Measurements from ENCODE around the gene A2ML1. TPM values are rescaled to one million over a fixed set of nuclear protein-coding genes. Genes with fewer than 3 reads are reported as not detected.
"Not testable (repeated sequence)": the region's sequence is repeated elsewhere in the genome, so short reads cannot be mapped to it uniquely, and the experiment has no call there.

Gene A2ML1
- total and polyA plus RNA-seq, 2 donors = 1.8 to 30.0 TPM

DNA sequence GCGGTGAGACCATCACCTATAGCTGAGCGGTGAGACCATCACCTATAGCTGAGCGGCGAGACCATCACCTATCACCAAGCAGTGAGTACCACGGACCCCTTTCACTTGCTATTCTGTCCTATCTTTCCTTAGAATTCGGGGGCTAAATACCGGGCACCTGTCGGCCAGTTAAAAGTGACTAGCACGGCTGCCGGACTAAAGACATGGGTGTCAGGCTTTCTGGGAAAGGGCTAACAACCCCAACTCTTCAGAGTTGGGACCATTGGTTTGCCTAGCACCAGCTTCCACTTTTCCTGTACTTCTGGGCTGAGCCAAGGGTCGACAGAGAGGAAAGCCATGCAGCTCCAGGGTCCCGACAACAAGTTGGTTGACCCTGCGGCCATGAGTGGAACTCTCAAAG lies 33.7 kb upstream of the A2ML1 start:
- not testable (repeated sequence) for H3K27me3 ChIP-seq (ENCODE audit: control insufficient read depth in 2 of 2, insufficient read depth in 1 of 2, low read length in 1 of 2); H3K36me3 ChIP-seq (ENCODE audit: control insufficient read depth in 2 of 2, insufficient read depth in 2 of 2, low read length in 1 of 2); H3K9me3 ChIP-seq (ENCODE audit: control insufficient read depth in 2 of 2, insufficient read depth in 1 of 2, low read length in 1 of 2); H3K4me1 ChIP-seq (ENCODE audit: control insufficient read depth in 2 of 2, insufficient read depth in 2 of 2, low read length in 2 of 2); DNase-seq (ENCODE audit: low read depth in 6 of 9, low spot score in 9 of 9); H3K27ac ChIP-seq (ENCODE audit: low read depth in 1 of 2, low read length in 1 of 2)
- peak overlapping the region in 1 of 2 donors; percentile 13 for H3K4me3 ChIP-seq (ENCODE audit: low read length in 2 of 2)
- 75% methylated on average over 13 of the region's 13 CpGs for WGBS

DNA sequence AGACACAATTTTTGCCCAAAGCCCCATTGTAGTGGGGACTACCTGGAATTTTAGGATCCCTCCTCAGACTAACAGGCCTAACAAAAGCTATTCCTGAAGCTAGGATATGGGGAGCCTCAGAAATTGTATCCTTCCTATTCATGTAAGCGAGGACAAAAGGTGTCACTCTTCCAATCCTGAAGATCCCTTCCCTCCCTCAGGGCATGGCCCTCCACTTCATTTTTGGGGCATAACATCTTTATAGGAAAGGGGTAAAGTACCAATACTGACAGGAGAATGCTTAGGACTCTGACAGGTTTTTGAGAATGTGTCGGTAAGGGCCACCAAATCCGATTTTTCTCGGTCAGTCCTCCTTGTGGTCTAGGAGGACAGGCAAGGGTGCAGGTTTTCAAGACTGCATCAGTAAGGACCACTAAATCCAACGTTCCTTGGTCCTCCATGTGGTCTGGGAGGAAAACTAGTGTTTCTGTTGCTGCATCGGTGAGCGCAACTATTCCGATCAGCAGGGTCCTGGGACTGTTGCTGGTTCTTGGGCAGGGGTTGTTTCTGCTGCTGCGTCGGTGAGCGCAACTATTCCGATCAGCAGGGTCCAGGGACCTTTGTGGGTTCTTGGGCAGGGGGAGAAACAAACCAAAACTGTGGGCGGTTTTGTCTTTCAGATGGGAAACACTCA lies 32.9 kb upstream of the A2ML1 start:
- not testable (repeated sequence) for DNase-seq (ENCODE audit: low read depth in 6 of 9, low spot score in 9 of 9)
- WGBS = 94% methylated on average over 13 of the region's 13 CpGs

DNA sequence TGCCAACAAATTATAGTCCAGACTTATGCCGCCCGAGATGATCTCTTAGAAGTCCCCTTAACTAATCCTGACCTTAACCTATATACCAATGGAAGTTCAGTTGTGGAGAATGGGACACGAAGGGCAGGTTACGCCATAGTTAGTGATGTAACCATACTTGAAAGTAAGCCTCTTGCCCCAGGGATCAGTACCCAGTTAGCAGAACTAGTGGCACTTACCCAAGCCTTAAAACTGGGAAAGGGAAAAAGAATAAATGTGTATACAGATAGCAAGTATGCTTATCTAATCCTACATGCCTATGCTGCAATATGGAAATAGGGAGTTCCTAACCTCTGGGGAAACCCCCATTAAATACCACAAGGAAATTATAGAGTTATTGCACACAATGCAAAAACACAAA lies 29.2 kb upstream of the A2ML1 start:
- H3K4me1 ChIP-seq (ENCODE audit: control insufficient read depth in 2 of 2, insufficient read depth in 2 of 2, low read length in 2 of 2); H3K4me3 ChIP-seq (ENCODE audit: low read length in 2 of 2); H3K9me3 ChIP-seq (ENCODE audit: control insufficient read depth in 2 of 2, insufficient read depth in 1 of 2, low read length in 1 of 2); DNase-seq (ENCODE audit: low read depth in 6 of 9, low spot score in 9 of 9); H3K36me3 ChIP-seq (ENCODE audit: control insufficient read depth in 2 of 2, insufficient read depth in 2 of 2, low read length in 1 of 2); H3K27ac ChIP-seq (ENCODE audit: low read depth in 1 of 2, low read length in 1 of 2); H3K27me3 ChIP-seq (ENCODE audit: control insufficient read depth in 2 of 2, insufficient read depth in 1 of 2, low read length in 1 of 2): not testable (repeated sequence)
- WGBS = 98% methylated on average over 4 of the region's 4 CpGs

More for the DNA sequence above, 32.9 kb upstream of the A2ML1 start:
- not testable (repeated sequence) for H3K27me3 ChIP-seq (ENCODE audit: control insufficient read depth in 2 of 2, insufficient read depth in 1 of 2, low read length in 1 of 2); H3K4me3 ChIP-seq (ENCODE audit: low read length in 2 of 2); H3K27ac ChIP-seq (ENCODE audit: low read depth in 1 of 2, low read length in 1 of 2); H3K36me3 ChIP-seq (ENCODE audit: control insufficient read depth in 2 of 2, insufficient read depth in 2 of 2, low read length in 1 of 2); H3K4me1 ChIP-seq (ENCODE audit: control insufficient read depth in 2 of 2, insufficient read depth in 2 of 2, low read length in 2 of 2); H3K9me3 ChIP-seq (ENCODE audit: control insufficient read depth in 2 of 2, insufficient read depth in 1 of 2, low read length in 1 of 2)

DNA sequence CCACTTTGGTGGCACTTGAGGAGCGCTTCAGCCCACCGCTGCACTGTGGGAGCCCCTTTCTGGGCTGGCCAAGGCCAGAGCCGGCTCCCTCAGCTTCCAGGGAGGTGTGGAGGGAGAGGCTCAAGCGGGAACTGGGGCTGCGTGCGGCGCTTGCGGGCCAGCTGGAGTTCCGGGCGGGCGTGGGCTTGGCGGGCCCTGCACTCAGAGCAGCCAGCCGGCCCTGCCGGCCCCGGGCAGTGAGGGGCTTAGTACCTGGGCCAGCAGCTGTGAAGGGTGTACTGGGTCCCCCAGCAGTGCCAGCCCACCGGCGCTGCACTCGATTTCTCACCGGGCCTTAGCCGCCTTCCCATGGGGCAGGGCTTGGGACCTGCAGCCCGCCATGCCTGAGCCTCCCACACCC lies 27.8 kb upstream of the A2ML1 start:
- DNase-seq (ENCODE audit: low read depth in 6 of 9, low spot score in 9 of 9); H3K27ac ChIP-seq (ENCODE audit: low read depth in 1 of 2, low read length in 1 of 2); H3K4me1 ChIP-seq (ENCODE audit: control insufficient read depth in 2 of 2, insufficient read depth in 2 of 2, low read length in 2 of 2); H3K36me3 ChIP-seq (ENCODE audit: control insufficient read depth in 2 of 2, insufficient read depth in 2 of 2, low read length in 1 of 2); H3K27me3 ChIP-seq (ENCODE audit: control insufficient read depth in 2 of 2, insufficient read depth in 1 of 2, low read length in 1 of 2); H3K9me3 ChIP-seq (ENCODE audit: control insufficient read depth in 2 of 2, insufficient read depth in 1 of 2, low read length in 1 of 2); H3K4me3 ChIP-seq (ENCODE audit: low read length in 2 of 2): not testable (repeated sequence)
- 98% methylated on average over 21 of the region's 21 CpGs for WGBS

DNA sequence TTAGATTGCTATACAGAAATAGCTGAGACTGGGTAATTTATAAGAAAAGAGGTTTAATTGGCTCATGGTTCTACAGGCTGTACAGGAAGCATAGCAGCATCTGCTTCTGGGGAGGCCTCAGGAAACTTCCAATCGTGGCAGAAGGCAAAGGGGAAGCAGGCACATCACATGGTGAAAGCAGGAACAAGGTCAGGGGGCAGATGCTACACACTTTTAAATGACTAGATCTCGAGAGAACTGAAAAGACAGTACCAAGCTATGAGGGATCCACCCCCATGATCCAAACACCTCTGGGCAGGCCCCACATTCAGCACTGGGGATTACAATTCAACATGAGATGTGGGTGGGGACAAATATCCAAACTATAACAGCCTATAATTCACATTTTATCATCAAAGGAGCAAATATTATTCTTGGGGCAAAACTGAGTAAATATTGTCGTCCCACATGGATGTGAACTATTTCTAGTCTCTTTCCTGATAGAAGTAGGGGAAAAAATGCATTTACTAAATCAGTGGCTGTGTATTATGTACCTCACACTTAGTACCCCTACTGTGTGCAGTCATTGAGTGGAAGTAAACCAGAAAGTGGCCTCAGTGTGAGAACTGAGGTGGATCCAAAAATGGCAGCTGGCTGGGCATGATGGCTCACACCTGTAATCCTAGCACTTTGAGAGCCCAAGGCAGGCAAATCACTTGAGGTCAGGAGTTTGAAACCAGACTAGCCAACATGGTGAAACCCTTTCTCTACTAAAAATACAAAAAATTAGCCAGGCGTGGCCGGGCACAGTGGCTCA lies 25.4 kb upstream of the A2ML1 start:
- H3K27me3 ChIP-seq (ENCODE audit: control insufficient read depth in 2 of 2, insufficient read depth in 1 of 2, low read length in 1 of 2) = no peaks in the 10 kb centered on the region
- no peak overlapping the region for H3K4me3 ChIP-seq (ENCODE audit: low read length in 2 of 2)
- H3K36me3 ChIP-seq (ENCODE audit: control insufficient read depth in 2 of 2, insufficient read depth in 2 of 2, low read length in 1 of 2) = no peaks in the 10 kb centered on the region
- no peak overlapping the region for H3K27ac ChIP-seq (ENCODE audit: low read depth in 1 of 2, low read length in 1 of 2)
- DNase-seq (ENCODE audit: low read depth in 6 of 9, low spot score in 9 of 9) = no peak
- peaks cover 0 to 3% of the 10 kb centered on the region in 2 donors for H3K9me3 ChIP-seq (ENCODE audit: control insufficient read depth in 2 of 2, insufficient read depth in 1 of 2, low read length in 1 of 2)
- no peaks in the 10 kb centered on the region for H3K4me1 ChIP-seq (ENCODE audit: control insufficient read depth in 2 of 2, insufficient read depth in 2 of 2, low read length in 2 of 2)
- WGBS = 89% methylated on average over 5 of the region's 5 CpGs

DNA sequence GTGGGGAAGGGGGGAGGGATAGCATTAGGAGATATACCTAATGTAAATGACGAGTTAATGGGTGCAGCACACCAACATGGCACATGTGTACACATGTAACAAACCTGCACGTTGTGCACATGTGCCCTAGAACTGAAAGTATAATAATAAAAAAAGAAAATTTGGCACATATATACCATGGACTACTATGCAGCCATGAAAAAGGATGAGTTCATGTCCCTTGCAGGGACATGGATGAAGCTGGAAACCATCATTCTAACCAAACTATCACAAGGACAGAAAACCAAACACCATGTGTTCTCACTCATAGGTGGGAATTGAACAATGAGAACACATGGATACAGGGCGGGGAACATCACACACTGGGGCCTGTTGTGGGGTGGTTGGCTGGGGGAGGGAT lies 21.2 kb upstream of the A2ML1 start:
- not testable (repeated sequence) for DNase-seq (ENCODE audit: low read depth in 6 of 9, low spot score in 9 of 9); H3K4me3 ChIP-seq (ENCODE audit: low read length in 2 of 2); H3K27me3 ChIP-seq (ENCODE audit: control insufficient read depth in 2 of 2, insufficient read depth in 1 of 2, low read length in 1 of 2); H3K9me3 ChIP-seq (ENCODE audit: control insufficient read depth in 2 of 2, insufficient read depth in 1 of 2, low read length in 1 of 2); H3K27ac ChIP-seq (ENCODE audit: low read depth in 1 of 2, low read length in 1 of 2); H3K4me1 ChIP-seq (ENCODE audit: control insufficient read depth in 2 of 2, insufficient read depth in 2 of 2, low read length in 2 of 2); H3K36me3 ChIP-seq (ENCODE audit: control insufficient read depth in 2 of 2, insufficient read depth in 2 of 2, low read length in 1 of 2)
- 95% methylated on average over 3 of the region's 3 CpGs for WGBS

DNA sequence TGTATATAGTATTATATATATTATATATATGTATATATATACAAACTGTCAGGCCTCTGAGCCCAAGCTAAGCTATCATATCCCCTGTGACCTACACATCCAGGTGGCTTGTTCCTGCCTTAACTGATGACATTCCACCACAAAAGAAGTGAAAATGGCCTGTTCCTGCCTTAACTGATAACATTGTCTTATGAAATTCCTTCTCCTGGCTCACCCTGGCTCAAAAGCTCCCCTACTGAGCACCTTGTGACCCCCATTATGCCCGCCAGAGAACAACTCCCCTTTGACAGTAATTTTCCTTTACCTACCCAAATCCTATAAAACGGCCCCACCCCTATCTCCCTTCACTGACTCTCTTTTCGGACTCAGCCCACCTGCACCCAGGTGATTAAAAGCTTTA lies 17.6 kb upstream of the A2ML1 start:
- H3K4me1 ChIP-seq (ENCODE audit: control insufficient read depth in 2 of 2, insufficient read depth in 2 of 2, low read length in 2 of 2); H3K27ac ChIP-seq (ENCODE audit: low read depth in 1 of 2, low read length in 1 of 2); H3K4me3 ChIP-seq (ENCODE audit: low read length in 2 of 2); H3K9me3 ChIP-seq (ENCODE audit: control insufficient read depth in 2 of 2, insufficient read depth in 1 of 2, low read length in 1 of 2); DNase-seq (ENCODE audit: low read depth in 6 of 9, low spot score in 9 of 9); H3K27me3 ChIP-seq (ENCODE audit: control insufficient read depth in 2 of 2, insufficient read depth in 1 of 2, low read length in 1 of 2); H3K36me3 ChIP-seq (ENCODE audit: control insufficient read depth in 2 of 2, insufficient read depth in 2 of 2, low read length in 1 of 2): not testable (repeated sequence)
- 93% methylated on average over 3 of the region's 3 CpGs for WGBS

DNA sequence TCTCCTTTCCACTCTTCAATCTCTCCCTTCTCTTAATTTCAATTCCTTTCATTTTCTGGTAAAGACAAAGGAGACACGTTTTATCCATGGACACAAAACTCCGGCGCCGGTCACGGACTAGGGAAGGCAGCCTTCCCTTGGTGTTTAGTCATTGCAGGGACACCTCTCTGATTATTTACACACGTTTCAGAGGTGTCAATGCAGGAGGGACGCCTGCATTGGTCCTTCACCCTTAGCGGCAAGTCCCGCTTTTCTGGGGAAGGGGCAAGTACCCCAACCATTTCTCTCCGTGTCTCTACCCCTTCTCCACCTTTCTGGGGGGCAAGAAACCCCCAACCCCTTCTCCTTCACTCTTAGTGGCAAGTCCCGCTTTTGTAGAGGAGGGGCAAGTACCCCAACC lies 16.9 kb upstream of the A2ML1 start:
- H3K4me3 ChIP-seq (ENCODE audit: low read length in 2 of 2); DNase-seq (ENCODE audit: low read depth in 6 of 9, low spot score in 9 of 9); H3K4me1 ChIP-seq (ENCODE audit: control insufficient read depth in 2 of 2, insufficient read depth in 2 of 2, low read length in 2 of 2); H3K9me3 ChIP-seq (ENCODE audit: control insufficient read depth in 2 of 2, insufficient read depth in 1 of 2, low read length in 1 of 2); H3K36me3 ChIP-seq (ENCODE audit: control insufficient read depth in 2 of 2, insufficient read depth in 2 of 2, low read length in 1 of 2); H3K27me3 ChIP-seq (ENCODE audit: control insufficient read depth in 2 of 2, insufficient read depth in 1 of 2, low read length in 1 of 2); H3K27ac ChIP-seq (ENCODE audit: low read depth in 1 of 2, low read length in 1 of 2): not testable (repeated sequence)
- 95% methylated on average over 11 of the region's 11 CpGs for WGBS

DNA sequence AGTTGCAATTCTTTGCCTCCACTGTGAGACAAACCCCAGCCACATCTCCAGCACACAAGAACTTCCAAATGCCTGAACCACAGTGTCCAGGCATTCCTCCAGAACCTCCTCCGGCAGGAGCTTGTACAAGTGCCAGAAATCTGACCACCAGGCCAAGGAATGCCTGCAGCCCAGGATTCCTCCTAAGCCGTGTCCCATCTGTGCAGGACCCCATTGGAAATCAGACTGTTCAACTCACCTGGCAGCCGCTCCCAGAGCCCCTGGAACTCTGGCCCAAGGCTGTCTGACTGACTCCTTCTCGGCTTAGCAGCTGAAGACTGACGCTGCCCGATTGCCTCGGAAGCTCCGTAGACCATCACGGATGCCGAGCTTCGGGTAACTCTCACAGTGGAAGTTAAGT lies 15.3 kb upstream of the A2ML1 start:
- not testable (repeated sequence) for DNase-seq (ENCODE audit: low read depth in 6 of 9, low spot score in 9 of 9); H3K4me3 ChIP-seq (ENCODE audit: low read length in 2 of 2); H3K27me3 ChIP-seq (ENCODE audit: control insufficient read depth in 2 of 2, insufficient read depth in 1 of 2, low read length in 1 of 2); H3K27ac ChIP-seq (ENCODE audit: low read depth in 1 of 2, low read length in 1 of 2); H3K9me3 ChIP-seq (ENCODE audit: control insufficient read depth in 2 of 2, insufficient read depth in 1 of 2, low read length in 1 of 2); H3K36me3 ChIP-seq (ENCODE audit: control insufficient read depth in 2 of 2, insufficient read depth in 2 of 2, low read length in 1 of 2); H3K4me1 ChIP-seq (ENCODE audit: control insufficient read depth in 2 of 2, insufficient read depth in 2 of 2, low read length in 2 of 2)
- 93% methylated on average over 11 of the region's 11 CpGs for WGBS

Data from thymus (tissue), 11 donors.